GM23338 (cell line): ENCODE data around the gene ALPL. TPM values are rescaled to one million over a fixed set of nuclear protein-coding genes. Genes with fewer than 3 reads are reported as not detected.

Experiments
- ATAC-seq: fragments of 200-7000 bp; cut with Tn5 transposase; 3 replicates; pipeline ENCODE4 v1.9.1; 2020
- DNase-seq: peaks from one replicate; pipeline ENCODE4 v3.0.0-alpha.2; 2015; ENCODE audit warnings: low spot score
- H2AFZ ChIP-seq: fragments of 200-600 bp; sonication (generic); 2 replicates; pipeline ENCODE4 v1.8.0; 2016; ENCODE audit warnings: antibody characterized with exemption, mild to moderate bottlenecking, moderate library complexity
- H3F3A ChIP-seq: fragments of 200-600 bp; sonication (generic); replicated peaks from 2 replicates; pipeline ENCODE4 v1.8.0; 2017; ENCODE audit warnings: antibody characterized with exemption, mixed run types, low read depth
- H3K27ac ChIP-seq: fragments of 200-600 bp; sonication (generic); 2 replicates; pipeline ENCODE4 v1.6.1; 2016; ENCODE audit warnings: low read depth
- H3K27me3 ChIP-seq: fragments of 200-600 bp; sonication (generic); 2 replicates; pipeline ENCODE4 v1.8.0; 2016; ENCODE audit warnings: mild to moderate bottlenecking, mixed run types, moderate library complexity; ENCODE audit not compliant: insufficient read depth
- H3K36me3 ChIP-seq: fragments of 200-600 bp; sonication (generic); 2 replicates; pipeline ENCODE4 v1.8.0; 2016; ENCODE audit warnings: mild to moderate bottlenecking; ENCODE audit not compliant: insufficient read depth
- H3K4me1 ChIP-seq: fragments of 200-600 bp; sonication (generic); 2 replicates; pipeline ENCODE4 v1.8.0; 2016; ENCODE audit warnings: mild to moderate bottlenecking, moderate library complexity; ENCODE audit not compliant: insufficient read depth
- H3K4me2 ChIP-seq: fragments of 200-600 bp; sonication (generic); 2 replicates; pipeline ENCODE4 v1.7.1; 2017; ENCODE audit warnings: mixed run types
- H3K4me3 ChIP-seq: fragments of 200-600 bp; sonication (generic); 2 replicates; pipeline ENCODE4 v1.6.1; 2016; ENCODE audit warnings: mixed run types
- H3K79me2 ChIP-seq: fragments of 200-600 bp; sonication (generic); replicated peaks from 2 replicates; pipeline ENCODE4 v1.8.0; 2017; ENCODE audit warnings: mild to moderate bottlenecking; ENCODE audit not compliant: insufficient read depth
- H3K9me2 ChIP-seq: fragments of 200-600 bp; sonication (generic); 2 replicates; pipeline ENCODE4 v1.8.0; 2017; ENCODE audit not compliant: insufficient read depth
- H4K20me1 ChIP-seq: fragments of 200-600 bp; sonication (generic); replicated peaks from 2 replicates; pipeline ENCODE4 v1.8.0; 2017; ENCODE audit warnings: mild to moderate bottlenecking; ENCODE audit not compliant: insufficient read depth
- H3K27ac Mint-ChIP-seq: 2 replicates; pipeline ENCODE4 v1.8.0; 2020; ENCODE audit warnings: inconsistent platforms, mild to moderate bottlenecking, moderate library complexity, mixed read lengths
- H3K27me3 Mint-ChIP-seq: 3 replicates; pipeline ENCODE4 v1.8.0; 2022; ENCODE audit warnings: low read depth, mild to moderate bottlenecking, moderate library complexity, mixed read lengths, inconsistent platforms; ENCODE audit not compliant: insufficient read depth, poor library complexity
- H3K36me3 Mint-ChIP-seq: 3 replicates; pipeline ENCODE4 v1.8.0; 2021; ENCODE audit warnings: low read depth, mild to moderate bottlenecking, inconsistent platforms, moderate library complexity, mixed read lengths
- H3K4me1 Mint-ChIP-seq: 3 replicates; pipeline ENCODE4 v1.8.0; 2020; ENCODE audit warnings: mild to moderate bottlenecking, inconsistent platforms, mixed read lengths
- H3K4me3 Mint-ChIP-seq: 3 replicates; pipeline ENCODE4 v1.8.0; 2021; ENCODE audit warnings: moderate library complexity, mild to moderate bottlenecking, inconsistent platforms, mixed read lengths
- H3K9me3 Mint-ChIP-seq: 3 replicates; pipeline ENCODE4 v1.8.0; 2020; ENCODE audit warnings: moderate library complexity, mild to moderate bottlenecking, inconsistent platforms, mixed read lengths
- CREB1 ChIP-seq: fragments of 250-450 bp; sonication (Bioruptor Pico); IDR thresholded peaks from 2 replicates; pipeline ENCODE4 v1.5.0; 2020; ENCODE audit warnings: low read depth, mild to moderate bottlenecking, moderate library complexity
- EZH2 ChIP-seq: fragments of 200-600 bp; sonication (generic); IDR thresholded peaks from one replicate; pipeline ENCODE4 v1.8.0; 2017; ENCODE audit warnings: antibody characterized with exemption, mild to moderate bottlenecking, low read depth; ENCODE audit not compliant: unreplicated experiment
- JUNB ChIP-seq: IDR thresholded peaks from one replicate; pipeline ENCODE4 v1.6.1; 2016; ENCODE audit warnings: antibody characterized with exemption; ENCODE audit not compliant: unreplicated experiment
- NANOG ChIP-seq: IDR thresholded peaks from 2 replicates; pipeline ENCODE4 v1.6.1; 2016; ENCODE audit warnings: antibody characterized with exemption, borderline replicate concordance
- STAT1 ChIP-seq: IDR thresholded peaks from one replicate; pipeline ENCODE4 v1.6.1; 2016; ENCODE audit warnings: antibody characterized with exemption; ENCODE audit not compliant: unreplicated experiment
- ZNF331 ChIP-seq: fragments of 250-450 bp; sonication (Bioruptor Pico); IDR thresholded peaks from 2 replicates; pipeline ENCODE4 v1.5.0; 2020; ENCODE audit warnings: low read depth, mild to moderate bottlenecking, moderate library complexity
- polyA plus RNA-seq: library from polyadenylated mRNA; unstranded; fragments of >200 nt; fragmentation: Nextera tagmentation; extraction: Ambion mirVana; gene quantifications from 2 replicates; pipeline ENCODE4 v1.2.1, GENCODE V29; 2016
- total RNA-seq: library from RNA; depleted of rRNA; stranded (reverse); fragments of >200 nt; shearing (Covaris generic); gene quantifications from 2 replicates; pipeline ENCODE4 v1.2.3, GENCODE V29; 2014
- TF ChIP-seq, protein P1 (sequence below): fragments of 250-450 bp; sonication (Bioruptor Pico); IDR thresholded peaks from 2 replicates; pipeline ENCODE4 v1.5.0; 2020; ENCODE audit warnings: mild to moderate bottlenecking, moderate library complexity
- TF ChIP-seq, protein P2 (sequence below), 2 experiments: fragments of 200-600 bp in 1 of 2; sonication (generic) in 1 of 2; conservative IDR thresholded peaks; 2 replicates each; pipeline versions ENCODE4 v1.5.1 to v1.6.1; 2016 to 2017; ENCODE audit warnings: antibody characterized with exemption in 2 of 2, low read depth in 2 of 2, mild to moderate bottlenecking in 2 of 2, moderate library complexity in 1 of 2

The ALPL gene
- total and polyA plus RNA-seq, 2 experiments from 2014 or later, result 116 to 187 TPM

DNA sequence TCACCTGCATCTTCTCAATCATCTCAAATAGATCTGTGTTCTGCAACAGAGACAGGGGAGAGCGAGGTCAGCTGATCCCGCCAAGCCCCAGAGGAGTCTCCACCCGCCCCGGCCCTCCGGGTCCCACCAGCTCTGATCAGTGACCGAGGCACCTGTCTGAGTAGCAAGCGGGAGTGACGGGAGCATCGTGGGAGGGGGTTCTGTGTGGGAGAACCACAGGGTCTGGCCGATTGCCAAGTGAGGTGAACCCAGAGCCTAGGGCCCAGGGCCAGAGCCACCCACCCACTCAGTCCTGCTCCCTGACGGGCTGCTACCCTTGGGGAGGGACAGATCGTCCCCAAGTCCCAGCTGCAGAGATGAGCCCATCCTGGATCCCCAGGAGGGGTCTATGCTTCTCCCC lies 110.8 kb downstream of the ALPL start:
- H3K9me3 Mint-ChIP-seq, result no peaks in the 10 kb centered on the region; the same call in 2 of the 3 replicates
- H3K4me2 ChIP-seq, result 0 out of 2 replicates have a peak overlapping the region, but pooled peaks have one; percentile 72
- H3K36me3 Mint-ChIP-seq, result no peaks in the 10 kb centered on the region; the same call in 2 of the 3 replicates
- H3K4me3 Mint-ChIP-seq, result no peak overlapping the region
- H4K20me1 ChIP-seq, result no peaks in the 10 kb centered on the region; the same call in 1 of the 2 replicates
- no peak for ATAC-seq
- H3K9me2 ChIP-seq, result no peaks in the 10 kb centered on the region
- H3K79me2 ChIP-seq, result no peaks in the 10 kb centered on the region
- no peak overlapping the region for H3K27ac ChIP-seq
- H3K27me3 ChIP-seq, result peaks cover 11% of the 10 kb centered on the region
- no peak for DNase-seq
- no peak for TF ChIP-seq STAT1
- no peak for TF ChIP-seq ZNF331 (CRISPR knock-in tag)
- no peak for TF ChIP-seq JUNB
- TF ChIP-seq EZH2, result no peak
- TF ChIP-seq, protein P1, sequence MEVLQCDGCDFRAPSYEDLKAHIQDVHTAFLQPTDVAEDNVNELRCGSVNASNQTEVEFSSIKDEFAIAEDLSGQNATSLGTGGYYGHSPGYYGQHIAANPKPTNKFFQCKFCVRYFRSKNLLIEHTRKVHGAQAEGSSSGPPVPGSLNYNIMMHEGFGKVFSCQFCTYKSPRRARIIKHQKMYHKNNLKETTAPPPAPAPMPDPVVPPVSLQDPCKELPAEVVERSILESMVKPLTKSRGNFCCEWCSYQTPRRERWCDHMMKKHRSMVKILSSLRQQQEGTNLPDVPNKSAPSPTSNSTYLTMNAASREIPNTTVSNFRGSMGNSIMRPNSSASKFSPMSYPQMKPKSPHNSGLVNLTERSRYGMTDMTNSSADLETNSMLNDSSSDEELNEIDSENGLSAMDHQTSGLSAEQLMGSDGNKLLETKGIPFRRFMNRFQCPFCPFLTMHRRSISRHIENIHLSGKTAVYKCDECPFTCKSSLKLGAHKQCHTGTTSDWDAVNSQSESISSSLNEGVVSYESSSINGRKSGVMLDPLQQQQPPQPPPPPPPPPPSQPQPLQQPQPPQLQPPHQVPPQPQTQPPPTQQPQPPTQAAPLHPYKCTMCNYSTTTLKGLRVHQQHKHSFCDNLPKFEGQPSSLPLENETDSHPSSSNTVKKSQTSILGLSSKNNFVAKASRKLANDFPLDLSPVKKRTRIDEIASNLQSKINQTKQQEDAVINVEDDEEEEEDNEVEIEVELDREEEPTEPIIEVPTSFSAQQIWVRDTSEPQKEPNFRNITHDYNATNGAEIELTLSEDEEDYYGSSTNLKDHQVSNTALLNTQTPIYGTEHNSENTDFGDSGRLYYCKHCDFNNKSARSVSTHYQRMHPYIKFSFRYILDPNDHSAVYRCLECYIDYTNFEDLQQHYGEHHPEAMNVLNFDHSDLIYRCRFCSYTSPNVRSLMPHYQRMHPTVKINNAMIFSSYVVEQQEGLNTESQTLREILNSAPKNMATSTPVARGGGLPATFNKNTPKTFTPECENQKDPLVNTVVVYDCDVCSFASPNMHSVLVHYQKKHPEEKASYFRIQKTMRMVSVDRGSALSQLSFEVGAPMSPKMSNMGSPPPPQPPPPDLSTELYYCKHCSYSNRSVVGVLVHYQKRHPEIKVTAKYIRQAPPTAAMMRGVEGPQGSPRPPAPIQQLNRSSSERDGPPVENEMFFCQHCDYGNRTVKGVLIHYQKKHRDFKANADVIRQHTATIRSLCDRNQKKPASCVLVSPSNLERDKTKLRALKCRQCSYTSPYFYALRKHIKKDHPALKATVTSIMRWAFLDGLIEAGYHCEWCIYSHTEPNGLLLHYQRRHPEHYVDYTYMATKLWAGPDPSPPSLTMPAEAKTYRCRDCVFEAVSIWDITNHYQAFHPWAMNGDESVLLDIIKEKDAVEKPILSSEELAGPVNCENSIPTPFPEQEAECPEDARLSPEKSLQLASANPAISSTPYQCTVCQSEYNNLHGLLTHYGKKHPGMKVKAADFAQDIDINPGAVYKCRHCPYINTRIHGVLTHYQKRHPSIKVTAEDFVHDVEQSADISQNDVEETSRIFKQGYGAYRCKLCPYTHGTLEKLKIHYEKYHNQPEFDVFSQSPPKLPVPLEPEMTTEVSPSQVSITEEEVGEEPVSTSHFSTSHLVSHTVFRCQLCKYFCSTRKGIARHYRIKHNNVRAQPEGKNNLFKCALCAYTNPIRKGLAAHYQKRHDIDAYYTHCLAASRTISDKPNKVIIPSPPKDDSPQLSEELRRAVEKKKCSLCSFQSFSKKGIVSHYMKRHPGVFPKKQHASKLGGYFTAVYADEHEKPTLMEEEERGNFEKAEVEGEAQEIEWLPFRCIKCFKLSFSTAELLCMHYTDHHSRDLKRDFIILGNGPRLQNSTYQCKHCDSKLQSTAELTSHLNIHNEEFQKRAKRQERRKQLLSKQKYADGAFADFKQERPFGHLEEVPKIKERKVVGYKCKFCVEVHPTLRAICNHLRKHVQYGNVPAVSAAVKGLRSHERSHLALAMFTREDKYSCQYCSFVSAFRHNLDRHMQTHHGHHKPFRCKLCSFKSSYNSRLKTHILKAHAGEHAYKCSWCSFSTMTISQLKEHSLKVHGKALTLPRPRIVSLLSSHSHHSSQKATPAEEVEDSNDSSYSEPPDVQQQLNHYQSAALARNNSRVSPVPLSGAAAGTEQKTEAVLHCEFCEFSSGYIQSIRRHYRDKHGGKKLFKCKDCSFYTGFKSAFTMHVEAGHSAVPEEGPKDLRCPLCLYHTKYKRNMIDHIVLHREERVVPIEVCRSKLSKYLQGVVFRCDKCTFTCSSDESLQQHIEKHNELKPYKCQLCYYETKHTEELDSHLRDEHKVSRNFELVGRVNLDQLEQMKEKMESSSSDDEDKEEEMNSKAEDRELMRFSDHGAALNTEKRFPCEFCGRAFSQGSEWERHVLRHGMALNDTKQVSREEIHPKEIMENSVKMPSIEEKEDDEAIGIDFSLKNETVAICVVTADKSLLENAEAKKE (CRISPR knock-in tag), result no peak
- TF ChIP-seq CREB1 (CRISPR knock-in tag), result no peak
- TF ChIP-seq NANOG, result no peak
- TF ChIP-seq, protein P2, sequence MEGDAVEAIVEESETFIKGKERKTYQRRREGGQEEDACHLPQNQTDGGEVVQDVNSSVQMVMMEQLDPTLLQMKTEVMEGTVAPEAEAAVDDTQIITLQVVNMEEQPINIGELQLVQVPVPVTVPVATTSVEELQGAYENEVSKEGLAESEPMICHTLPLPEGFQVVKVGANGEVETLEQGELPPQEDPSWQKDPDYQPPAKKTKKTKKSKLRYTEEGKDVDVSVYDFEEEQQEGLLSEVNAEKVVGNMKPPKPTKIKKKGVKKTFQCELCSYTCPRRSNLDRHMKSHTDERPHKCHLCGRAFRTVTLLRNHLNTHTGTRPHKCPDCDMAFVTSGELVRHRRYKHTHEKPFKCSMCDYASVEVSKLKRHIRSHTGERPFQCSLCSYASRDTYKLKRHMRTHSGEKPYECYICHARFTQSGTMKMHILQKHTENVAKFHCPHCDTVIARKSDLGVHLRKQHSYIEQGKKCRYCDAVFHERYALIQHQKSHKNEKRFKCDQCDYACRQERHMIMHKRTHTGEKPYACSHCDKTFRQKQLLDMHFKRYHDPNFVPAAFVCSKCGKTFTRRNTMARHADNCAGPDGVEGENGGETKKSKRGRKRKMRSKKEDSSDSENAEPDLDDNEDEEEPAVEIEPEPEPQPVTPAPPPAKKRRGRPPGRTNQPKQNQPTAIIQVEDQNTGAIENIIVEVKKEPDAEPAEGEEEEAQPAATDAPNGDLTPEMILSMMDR (conservative IDR thresholded peaks at IDR 0.05; ENCODE audit: low read depth in 2 of 2), result no peak
- peaks cover 4% of the 10 kb centered on the region; the same call in 1 of the 2 replicates for H3F3A ChIP-seq
- H2AFZ ChIP-seq, result no peak overlapping the region
- H3K4me1 ChIP-seq, result peaks cover 16% of the 10 kb centered on the region
- H3K27ac Mint-ChIP-seq, result no peak overlapping the region
- H3K27me3 Mint-ChIP-seq, result peaks cover 28% of the 10 kb centered on the region
- H3K36me3 ChIP-seq, result no peaks in the 10 kb centered on the region
- H3K4me1 Mint-ChIP-seq, result peaks cover 26% of the 10 kb centered on the region
- H3K4me3 ChIP-seq, result no peak overlapping the region
